ENCODE results near the gene FUT7. TPM values are rescaled to one million over a fixed set of nuclear protein-coding genes. Genes with fewer than 3 reads are reported as not detected.
"Not testable (repeated sequence)": the region's sequence is repeated elsewhere in the genome, so short reads cannot be mapped to it uniquely, and the experiment has no call there.

FUT7 gene
- polyA plus RNA-seq, 4 donors: 0.04 to 0.11 TPM; not detected in 2

GRCh38 chr9:137007816-137008270, 24.0 kb downstream of the FUT7 start:
- no peak for DNase-seq (ENCODE audit: low read depth in 4 of 4, low spot score in 3 of 4)

GRCh38 chr9:137007108-137007815, 24.6 kb downstream of the FUT7 start:
- no peak for DNase-seq (ENCODE audit: low read depth in 4 of 4, low spot score in 3 of 4)

GRCh38 chr9:137006116-137007003, 25.5 kb downstream of the FUT7 start:
- DNase-seq (ENCODE audit: low read depth in 4 of 4, low spot score in 3 of 4): no peak

- not testable (repeated sequence) for DNase-seq (ENCODE audit: low read depth in 4 of 4, low spot score in 3 of 4)
These were observed 27.6 kb downstream of the FUT7 start for GRCh38 chr9:137004285-137004684.

- no peak for DNase-seq (ENCODE audit: low read depth in 4 of 4, low spot score in 3 of 4)
These were observed 29.2 kb downstream of the FUT7 start for GRCh38 chr9:137002646-137003041.

GRCh38 chr9:137001857-137002645, 29.8 kb downstream of the FUT7 start:
- DNase-seq (ENCODE audit: low read depth in 4 of 4, low spot score in 3 of 4): no peak

- no peak for DNase-seq (ENCODE audit: low read depth in 4 of 4, low spot score in 3 of 4)
These were observed 31.5 kb downstream of the FUT7 start for GRCh38 chr9:137000177-137000930.

- no peak for DNase-seq (ENCODE audit: low read depth in 4 of 4, low spot score in 3 of 4)
These were observed 34.1 kb downstream of the FUT7 start for GRCh38 chr9:136997830-136998234.

GRCh38 chr9:136997371-136997770, 34.5 kb downstream of the FUT7 start:
- DNase-seq (ENCODE audit: low read depth in 4 of 4, low spot score in 3 of 4): no peak

GRCh38 chr9:136996361-136997292, 35.3 kb downstream of the FUT7 start, which contains the start of gene CLIC3:
TSS of gene CLIC3 (minus strand) at chr9:136996568. CDS start at chr9:136996543, 25 bp downstream.
- no peak for DNase-seq (ENCODE audit: low read depth in 4 of 4, low spot score in 3 of 4)

- no peak for DNase-seq (ENCODE audit: low read depth in 4 of 4, low spot score in 3 of 4)
These were observed 36.0 kb downstream of the FUT7 start for GRCh38 chr9:136995772-136996311.

GRCh38 chr9:136995362-136995761, 36.5 kb downstream of the FUT7 start:
- no peak for DNase-seq (ENCODE audit: low read depth in 4 of 4, low spot score in 3 of 4)

- DNase-seq (ENCODE audit: low read depth in 4 of 4, low spot score in 3 of 4): no peak
These were observed 37.0 kb downstream of the FUT7 start for GRCh38 chr9:136994888-136995230.

- DNase-seq (ENCODE audit: low read depth in 4 of 4, low spot score in 3 of 4): no peak
These were observed 37.6 kb downstream of the FUT7 start for GRCh38 chr9:136994180-136994887.

- DNase-seq (ENCODE audit: low read depth in 4 of 4, low spot score in 3 of 4): no peak
These were observed 39.0 kb downstream of the FUT7 start for GRCh38 chr9:136992819-136993369.

GRCh38 chr9:136991993-136992818, 39.7 kb downstream of the FUT7 start, which contains the start of gene PAXX:
TSS of gene PAXX (plus strand) at chr9:136992422. CDS start at chr9:136992444, 22 bp downstream.
- DNase-seq (ENCODE audit: low read depth in 4 of 4, low spot score in 3 of 4): peak; percentile 60 to 69 (median 67)

Data from right renal pelvis (tissue), 4 donors.